Stomach (tissue), 4 donors: Measurements from ENCODE around the gene CELSR1.

Source experiments
- POLR2A ChIP-seq, 4 donors: fragments of 450-650 bp; IDR thresholded peaks; one replicate each; pipeline ENCODE4 v1.6.1; 2016; ENCODE audit warnings: antibody characterized with exemption in 4 of 4, control low read depth in 2 of 4, mild to moderate bottlenecking in 1 of 4, moderate library complexity in 1 of 4
- TF ChIP-seq, protein P1 (sequence below), 7 experiments: fragments of 450-650 bp in 4 of 7; fragments of 200-600 bp in 3 of 7; sonication (generic) in 3 of 7; IDR thresholded peaks; one replicate each; pipeline ENCODE4 v1.5.1; 2016 to 2019; ENCODE audit warnings: antibody characterized with exemption in 7 of 7, control low read depth in 2 of 7, mild to moderate bottlenecking in 1 of 7

DNA sequence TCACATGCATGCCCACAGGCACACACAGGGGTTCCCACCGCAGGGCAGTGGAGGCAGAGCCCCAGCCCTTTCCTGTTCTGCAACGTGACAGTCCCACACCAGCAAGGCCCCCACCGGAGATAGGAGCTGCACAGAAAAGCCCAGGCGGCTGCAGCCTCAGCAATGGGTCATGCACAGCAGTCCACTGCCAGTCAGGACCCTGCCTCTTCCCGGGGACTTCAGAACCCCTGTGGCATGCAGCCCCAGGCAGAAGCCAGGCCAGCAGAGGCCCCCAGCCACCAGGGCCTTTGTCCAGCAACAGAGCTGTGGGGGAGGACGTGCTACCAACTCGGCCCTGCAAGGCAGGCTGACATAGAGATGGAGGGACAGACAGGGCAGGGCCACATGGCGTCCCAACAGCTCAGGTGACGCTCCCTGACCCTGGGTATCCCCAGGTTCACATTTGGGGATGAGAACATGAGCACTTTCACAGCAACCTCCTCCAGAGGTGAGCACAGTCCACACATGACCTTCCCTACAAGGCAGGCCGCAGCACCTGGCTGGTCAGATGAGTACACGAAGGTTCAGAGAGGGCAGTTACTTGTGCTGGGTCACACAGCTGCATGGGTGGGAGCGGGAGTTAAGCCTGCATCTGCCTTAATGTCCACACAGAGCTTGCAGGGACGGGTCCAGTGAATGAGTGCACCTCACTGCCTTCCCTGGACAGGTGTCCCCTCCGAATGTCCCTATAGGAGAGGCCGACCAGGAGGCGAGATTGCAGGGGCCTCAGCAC is 87.3 kb downstream of the CELSR1 start:
- no peak for TF ChIP-seq POLR2A (IDR thresholded peaks at IDR 0.05)
- TF ChIP-seq, protein P1, sequence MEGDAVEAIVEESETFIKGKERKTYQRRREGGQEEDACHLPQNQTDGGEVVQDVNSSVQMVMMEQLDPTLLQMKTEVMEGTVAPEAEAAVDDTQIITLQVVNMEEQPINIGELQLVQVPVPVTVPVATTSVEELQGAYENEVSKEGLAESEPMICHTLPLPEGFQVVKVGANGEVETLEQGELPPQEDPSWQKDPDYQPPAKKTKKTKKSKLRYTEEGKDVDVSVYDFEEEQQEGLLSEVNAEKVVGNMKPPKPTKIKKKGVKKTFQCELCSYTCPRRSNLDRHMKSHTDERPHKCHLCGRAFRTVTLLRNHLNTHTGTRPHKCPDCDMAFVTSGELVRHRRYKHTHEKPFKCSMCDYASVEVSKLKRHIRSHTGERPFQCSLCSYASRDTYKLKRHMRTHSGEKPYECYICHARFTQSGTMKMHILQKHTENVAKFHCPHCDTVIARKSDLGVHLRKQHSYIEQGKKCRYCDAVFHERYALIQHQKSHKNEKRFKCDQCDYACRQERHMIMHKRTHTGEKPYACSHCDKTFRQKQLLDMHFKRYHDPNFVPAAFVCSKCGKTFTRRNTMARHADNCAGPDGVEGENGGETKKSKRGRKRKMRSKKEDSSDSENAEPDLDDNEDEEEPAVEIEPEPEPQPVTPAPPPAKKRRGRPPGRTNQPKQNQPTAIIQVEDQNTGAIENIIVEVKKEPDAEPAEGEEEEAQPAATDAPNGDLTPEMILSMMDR (IDR thresholded peaks at IDR 0.05) = no peak
